ENCODE results near the gene MAP7. TPM values are rescaled to one million over a fixed set of nuclear protein-coding genes. Genes with fewer than 3 reads are reported as not detected.

Gene MAP7
- total and polyA plus RNA-seq, 2 of the 13 experiments (the other 11 are each of a cell fraction or from before 2014, with no cell fraction given): 0.04 TPM; not detected in 1

DNA sequence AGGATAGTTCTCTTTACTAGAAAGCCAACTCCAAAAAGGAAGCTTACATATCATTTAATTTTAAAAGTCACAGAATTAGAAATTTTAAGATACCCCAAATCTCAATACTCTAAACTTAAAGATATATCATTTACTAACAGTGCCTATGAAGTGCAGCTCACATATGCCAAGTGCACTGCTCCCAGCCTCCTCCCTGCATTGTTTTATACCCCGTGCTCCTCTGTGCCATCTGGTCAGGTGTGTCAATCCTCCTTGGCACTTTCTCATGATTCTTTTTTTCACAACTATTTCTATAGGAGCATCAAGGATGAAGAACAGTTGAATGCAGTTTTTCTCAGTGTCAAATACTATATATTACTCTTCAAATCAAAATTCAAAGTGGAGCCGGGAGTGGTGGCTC is 8.8 kb downstream of the MAP7 start (continued):
- TF ChIP-seq, protein P1, sequence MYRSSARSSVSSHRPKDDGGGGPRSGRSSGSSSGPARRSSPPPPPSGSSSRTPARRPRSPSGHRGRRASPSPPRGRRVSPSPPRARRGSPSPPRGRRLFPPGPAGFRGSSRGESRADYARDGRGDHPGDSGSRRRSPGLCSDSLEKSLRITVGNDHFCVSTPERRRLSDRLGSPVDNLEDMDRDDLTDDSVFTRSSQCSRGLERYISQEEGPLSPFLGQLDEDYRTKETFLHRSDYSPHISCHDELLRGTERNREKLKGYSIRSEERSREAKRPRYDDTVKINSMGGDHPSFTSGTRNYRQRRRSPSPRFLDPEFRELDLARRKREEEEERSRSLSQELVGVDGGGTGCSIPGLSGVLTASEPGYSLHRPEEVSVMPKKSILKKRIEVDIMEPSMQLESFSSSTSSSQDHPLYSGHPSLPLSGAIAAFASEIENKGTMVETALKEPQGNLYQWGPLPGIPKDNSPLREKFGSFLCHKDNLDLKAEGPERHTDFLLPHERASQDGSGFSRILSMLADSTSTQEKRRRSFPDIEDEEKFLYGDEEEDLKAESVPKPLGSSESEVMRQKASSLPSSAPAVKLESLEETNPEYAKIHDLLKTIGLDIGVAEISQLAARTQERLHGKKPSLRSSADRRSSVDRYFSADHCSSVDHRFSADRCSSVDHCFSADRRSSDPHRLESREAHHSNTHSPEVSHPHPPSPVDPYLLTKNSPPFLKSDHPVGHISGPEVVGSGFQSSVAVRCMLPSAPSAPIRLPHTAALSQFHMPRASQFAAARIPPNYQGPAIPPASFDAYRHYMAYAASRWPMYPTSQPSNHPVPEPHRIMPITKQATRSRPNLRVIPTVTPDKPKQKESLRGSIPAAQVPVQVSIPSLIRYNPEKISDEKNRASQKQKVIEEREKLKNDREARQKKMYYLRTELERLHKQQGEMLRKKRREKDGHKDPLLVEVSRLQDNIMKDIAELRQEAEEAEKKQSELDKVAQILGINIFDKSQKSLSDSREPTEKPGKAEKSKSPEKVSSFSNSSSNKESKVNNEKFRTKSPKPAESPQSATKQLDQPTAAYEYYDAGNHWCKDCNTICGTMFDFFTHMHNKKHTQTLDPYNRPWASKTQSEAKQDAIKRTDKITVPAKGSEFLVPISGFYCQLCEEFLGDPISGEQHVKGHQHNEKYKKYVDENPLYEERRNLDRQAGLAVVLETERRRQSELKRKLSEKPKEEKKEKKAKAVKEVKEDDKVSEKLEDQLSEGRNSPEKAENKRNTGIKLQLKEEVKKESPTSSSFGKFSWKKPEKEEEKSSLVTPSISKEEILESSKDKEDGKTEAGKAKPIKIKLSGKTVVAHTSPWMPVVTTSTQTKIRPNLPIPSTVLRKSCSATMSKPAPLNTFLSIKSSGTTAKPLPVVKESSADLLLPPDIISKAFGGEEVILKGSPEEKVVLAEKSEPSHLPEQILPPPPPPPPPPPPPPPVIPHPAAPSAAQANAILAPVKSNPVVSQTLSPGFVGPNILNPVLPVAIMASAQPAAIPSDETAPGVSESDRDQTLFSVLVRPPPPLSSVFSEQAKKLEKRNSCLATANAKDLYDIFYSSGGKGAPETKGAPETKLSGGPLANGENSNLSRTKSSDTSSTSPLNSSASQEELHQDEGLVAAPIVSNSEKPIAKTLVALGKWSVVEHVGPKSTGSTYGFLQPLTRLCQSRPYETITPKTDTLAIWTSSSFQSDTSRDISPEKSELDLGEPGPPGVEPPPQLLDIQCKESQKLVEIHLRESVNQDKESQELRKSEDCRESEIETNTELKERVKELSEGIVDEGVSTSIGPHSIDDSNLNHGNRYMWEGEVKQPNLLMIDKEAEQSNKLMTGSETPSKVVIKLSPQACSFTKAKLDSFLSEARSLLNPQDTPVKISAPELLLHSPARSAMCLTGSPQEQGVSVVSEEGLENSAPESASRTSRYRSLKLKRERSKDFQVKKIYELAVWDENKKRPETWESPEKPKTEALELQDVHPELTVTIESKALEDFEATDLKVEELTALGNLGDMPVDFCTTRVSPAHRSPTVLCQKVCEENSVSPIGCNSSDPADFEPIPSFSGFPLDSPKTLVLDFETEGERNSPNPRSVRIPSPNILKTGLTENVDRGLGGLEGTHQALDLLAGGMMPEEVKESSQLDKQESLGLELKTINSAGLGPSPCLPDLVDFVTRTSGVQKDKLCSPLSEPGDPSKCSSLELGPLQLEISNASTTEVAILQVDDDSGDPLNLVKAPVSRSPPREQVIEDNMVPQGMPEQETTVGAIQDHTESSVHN (CRISPR knock-in tag; IDR thresholded peaks at IDR 0.05): no peak
- TF ChIP-seq SRF (IDR thresholded peaks at IDR 0.05; ENCODE audit: low read depth, low read length) (no peak), KDM2A (CRISPR knock-in tag; IDR thresholded peaks at IDR 0.05; ENCODE audit: borderline replicate concordance, low read depth) (no peak)

DNA sequence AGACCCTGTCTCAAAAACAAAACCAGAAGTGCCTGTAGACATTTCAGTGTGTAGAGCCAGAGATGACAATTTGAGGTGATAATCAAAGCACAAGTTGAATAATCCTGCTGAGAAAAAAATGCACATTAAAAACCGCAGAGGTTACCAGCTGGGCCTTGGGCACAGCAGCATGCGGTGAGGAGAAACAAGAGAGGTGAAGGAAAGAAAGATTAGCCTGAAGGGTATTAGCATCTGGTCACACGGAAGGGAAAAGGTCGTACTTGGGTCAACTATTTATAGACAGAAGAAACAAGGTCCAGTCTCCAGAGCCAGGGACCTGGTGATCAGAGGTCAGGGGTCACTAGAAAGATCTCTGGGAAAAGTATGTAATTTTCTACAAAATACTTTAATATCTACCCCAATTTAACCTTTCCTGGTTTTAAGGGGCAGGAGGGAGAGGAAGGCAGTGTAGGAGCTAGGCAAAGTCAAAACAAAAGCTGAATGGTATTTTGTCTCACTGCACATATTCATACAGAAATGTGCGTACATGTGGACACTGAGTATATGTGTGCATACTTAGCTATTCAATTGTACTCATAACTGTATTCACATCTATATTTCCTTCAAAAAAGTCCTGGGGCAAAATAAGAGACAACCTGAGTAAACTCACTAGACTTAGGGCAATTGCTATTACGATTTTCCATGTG is 10.1 kb downstream of the MAP7 start:
- intact Hi-C loops (cut with micrococcal nuclease; ENCODE audit: unreplicated experiment) (no loop called here), in situ Hi-C loops (cut with HindIII; ENCODE audit: extremely low pct_ligation_motif_present, low pct_unique_long_range_greater_than_20kb) (no loop called here)
- no peak for DNase-seq (ENCODE audit: low spot score)
- no peaks in the 10 kb centered on the region for H3K4me1 ChIP-seq (ENCODE audit: insufficient read depth, low read length)
- H2AFZ ChIP-seq (ENCODE audit: low read length): no peak overlapping the region
- H3K9ac ChIP-seq (ENCODE audit: insufficient read depth, low read depth, low read length): no peak overlapping the region
- TF ChIP-seq SYNCRIP (IDR thresholded peaks at IDR 0.05; ENCODE audit: insufficient read depth, low read depth, low read length) (no peak), ISL2 (CRISPR knock-in tag; IDR thresholded peaks at IDR 0.05) (no peak), SRF (IDR thresholded peaks at IDR 0.05; ENCODE audit: low read depth, low read length) (no peak), NONO (IDR thresholded peaks at IDR 0.05) (no peak), NONO (CRISPR knock-in tag; conservative IDR thresholded peaks at IDR 0.05) (no peak), SATB2 (CRISPR knock-in tag; IDR thresholded peaks at IDR 0.05) (no peak), ZSCAN21 (CRISPR knock-in tag; IDR thresholded peaks at IDR 0.05; ENCODE audit: borderline replicate concordance) (no peak), SMAD3 (CRISPR knock-in tag; IDR thresholded peaks at IDR 0.05) (no peak), MXD4 (CRISPR knock-in tag; IDR thresholded peaks at IDR 0.05) (no peak), KLF13 (CRISPR knock-in tag; IDR thresholded peaks at IDR 0.05) (no peak), KDM4B (CRISPR knock-in tag; IDR thresholded peaks at IDR 0.05) (no peak)
- H3K79me2 ChIP-seq (ENCODE audit: insufficient read depth, low read length): no peaks in the 10 kb centered on the region
- 22% methylated on average over 6 of the region's 6 CpGs for WGBS (ENCODE audit: low lambda C conversion rate)
- no peaks in the 10 kb centered on the region for H3K9me3 ChIP-seq (ENCODE audit: low read length)
- H4K20me1 ChIP-seq (ENCODE audit: insufficient read depth, low read length): no peaks in the 10 kb centered on the region
- no peaks in the 10 kb centered on the region for H3K36me3 ChIP-seq (replicated peaks in 1 of 2; ENCODE audit: control insufficient read depth in 1 of 2, insufficient read depth in 2 of 2, low read length in 2 of 2)
- no peak for FAIRE-seq
- ChIA-PET CTCF (ENCODE audit: low intra/inter-chr PET ratio, low total read pairs) (no interaction called here), POLR2A (no interaction called here)
- BruUV-seq (replicated peaks): no TSS peak
- H3K27ac ChIP-seq (ENCODE audit: extremely low read length, insufficient read depth, low read length): no peak overlapping the region
- H3K4me3 ChIP-seq (replicated peaks in 1 of 3; ENCODE audit: insufficient read depth in 1 of 3, low read depth in 2 of 3, low read length in 3 of 3): no peak overlapping the region
- no peak overlapping the region for H3K4me2 ChIP-seq (ENCODE audit: low read depth, low read length)
- no peak for ATAC-seq
- H3K27me3 ChIP-seq (ENCODE audit: control insufficient read depth in 1 of 2, insufficient read depth in 2 of 2, low read length in 2 of 2): no peaks in the 10 kb centered on the region; a peak in 1 of 5 replicates

Measured in HepG2 (cell line).